HG02642 (cell line): ENCODE measurements around the gene CLTA.
"Not testable (repeated sequence)": the region's sequence is repeated elsewhere in the genome, so short reads cannot be mapped to it uniquely, and the experiment has no call there.

Experiments
- ATAC-seq: cut with Tn5 transposase; IDR thresholded peaks from one replicate; pipeline ENCODE4 v1.9.1; 2021; ENCODE audit warnings: mild to moderate bottlenecking; ENCODE audit not compliant: unreplicated experiment, poor library complexity

CLTA gene

GRCh38 chr9:36156116-36156515 is 34.6 kb upstream of the CLTA start:
- no peak for ATAC-seq

GRCh38 chr9:36158122-36158521 is 32.6 kb upstream of the CLTA start:
- ATAC-seq = no peak

GRCh38 chr9:36158917-36159316 is 31.8 kb upstream of the CLTA start:
- no peak for ATAC-seq

- ATAC-seq = not testable (repeated sequence)
Observed at GRCh38 chr9:36159509-36159908, 31.2 kb upstream of the CLTA start.

GRCh38 chr9:36160126-36160525 is 30.6 kb upstream of the CLTA start:
- not testable (repeated sequence) for ATAC-seq

- ATAC-seq = no peak
Observed at GRCh38 chr9:36161187-36161586, 29.5 kb upstream of the CLTA start.

- no peak for ATAC-seq
Observed at GRCh38 chr9:36162211-36162738, 28.4 kb upstream of the CLTA start.

GRCh38 chr9:36163049-36163785 is 27.5 kb upstream of the CLTA start:
- no peak for ATAC-seq

- no peak for ATAC-seq
Observed at GRCh38 chr9:36163786-36164170, 26.9 kb upstream of the CLTA start.

- ATAC-seq = no peak
Observed at GRCh38 chr9:36164372-36164771, 26.3 kb upstream of the CLTA start.

GRCh38 chr9:36164989-36165388 is 25.7 kb upstream of the CLTA start:
- no peak for ATAC-seq

GRCh38 chr9:36165826-36166167 is 24.9 kb upstream of the CLTA start:
- ATAC-seq = no peak

GRCh38 chr9:36166168-36166927 is 24.4 kb upstream of the CLTA start:
- peak; percentile 87 for ATAC-seq

GRCh38 chr9:36169166-36169565 is 21.6 kb upstream of the CLTA start, which contains the start of gene CCIN:
Gene CCIN (plus strand): TSS chr9:36169388. CDS start chr9:36169503, 115 bp downstream.
- ATAC-seq = no peak

GRCh38 chr9:36169708-36170107 is 21.0 kb upstream of the CLTA start:
- ATAC-seq = no peak

- no peak for ATAC-seq
Observed at GRCh38 chr9:36170531-36170930, 20.2 kb upstream of the CLTA start.

- no peak for ATAC-seq
Observed at GRCh38 chr9:36173861-36174260, 16.9 kb upstream of the CLTA start.

- no peak for ATAC-seq
Observed at GRCh38 chr9:36174271-36174670, 16.4 kb upstream of the CLTA start.

GRCh38 chr9:36174731-36175130 is 16.0 kb upstream of the CLTA start:
- no peak for ATAC-seq

GRCh38 chr9:36175209-36175608 is 15.5 kb upstream of the CLTA start:
- not testable (repeated sequence) for ATAC-seq

- not testable (repeated sequence) for ATAC-seq
Observed at GRCh38 chr9:36176496-36176895, 14.2 kb upstream of the CLTA start.

GRCh38 chr9:36177571-36177970 is 13.2 kb upstream of the CLTA start:
- ATAC-seq = no peak
